SHP77 treated with DMSO at 0.1 percent for 48 hours (cell line): ENCODE measurements around the gene CREBBP.

Source experiments
- DNase-seq: peaks from one replicate; lab custom pipeline; 2025; lab: John Stamatoyannopoulos, UW

Gene CREBBP

GRCh38 chr16:3767333-3767986 lies 113.1 kb downstream of the CREBBP start:
- no peak for DNase-seq

GRCh38 chr16:3766177-3766576 lies 114.3 kb downstream of the CREBBP start:
- DNase-seq = no peak

- DNase-seq = no peak
Observed at GRCh38 chr16:3764409-3764808, 116.1 kb downstream of the CREBBP start.

GRCh38 chr16:3762107-3762750 lies 118.3 kb downstream of the CREBBP start:
- no peak for DNase-seq

GRCh38 chr16:3761375-3762106 lies 119.0 kb downstream of the CREBBP start:
- no peak for DNase-seq

- DNase-seq = no peak
Observed at GRCh38 chr16:3760518-3760917, 120.0 kb downstream of the CREBBP start.

GRCh38 chr16:3759736-3760135 lies 120.8 kb downstream of the CREBBP start:
- DNase-seq = no peak

GRCh38 chr16:3756113-3756512 lies 124.4 kb downstream of the CREBBP start:
- DNase-seq = no peak

- DNase-seq = no peak
Observed at GRCh38 chr16:3755249-3755648, 125.3 kb downstream of the CREBBP start.

- no peak for DNase-seq
Observed at GRCh38 chr16:3754772-3755171, 125.7 kb downstream of the CREBBP start.

GRCh38 chr16:3754081-3754703 lies 126.3 kb downstream of the CREBBP start:
- no peak for DNase-seq

- DNase-seq = no peak
Observed at GRCh38 chr16:3752984-3753383, 127.5 kb downstream of the CREBBP start.

GRCh38 chr16:3751878-3752277 lies 128.6 kb downstream of the CREBBP start:
- DNase-seq = no peak

- no peak for DNase-seq
Observed at GRCh38 chr16:3748307-3748706, 132.2 kb downstream of the CREBBP start.

- DNase-seq = no peak
Observed at GRCh38 chr16:3745751-3746355, 134.7 kb downstream of the CREBBP start.

- DNase-seq = no peak
Observed at GRCh38 chr16:3744018-3744417, 136.5 kb downstream of the CREBBP start.

- no peak for DNase-seq
Observed at GRCh38 chr16:3740934-3741333, 139.6 kb downstream of the CREBBP start.

- DNase-seq = no peak
Observed at GRCh38 chr16:3740186-3740585, 140.3 kb downstream of the CREBBP start.

- no peak for DNase-seq
Observed at GRCh38 chr16:3739636-3740035, 140.9 kb downstream of the CREBBP start.

GRCh38 chr16:3738541-3738940 lies 142.0 kb downstream of the CREBBP start:
- DNase-seq = no peak

GRCh38 chr16:3738128-3738527 lies 142.4 kb downstream of the CREBBP start:
- no peak for DNase-seq

- DNase-seq = no peak
Observed at GRCh38 chr16:3737181-3737580, 143.3 kb downstream of the CREBBP start.
